SU-DHL-6 (cell line): ENCODE measurements around the gene NLRP6.

Source experiments
- H2AFZ ChIP-seq: fragments of 200-600 bp; sonication (generic); 2 replicates; pipeline ENCODE4 v1.6.1; 2014; ENCODE audit warnings: low read depth, mild to moderate bottlenecking, moderate library complexity, mixed read lengths, antibody characterized with exemption, low read length; ENCODE audit not compliant: severe bottlenecking
- H3F3A ChIP-seq: fragments of 200-600 bp; shearing (Covaris generic); 2 replicates; pipeline ENCODE4 v1.6.0; 2016; ENCODE audit warnings: antibody characterized with exemption, mild to moderate bottlenecking; ENCODE audit not compliant: insufficient read depth
- H3K27ac ChIP-seq: fragments of 200-600 bp; sonication (generic); 2 replicates; pipeline ENCODE4 v1.5.1; 2016; ENCODE audit warnings: low read depth, mild to moderate bottlenecking, low read length, moderate library complexity, mixed read lengths
- H3K27me3 ChIP-seq: fragments of 200-600 bp; sonication (generic), shearing (Covaris generic); 2 replicates; pipeline ENCODE4 v1.6.0; 2014; ENCODE audit warnings: mild to moderate bottlenecking, low read length
- H3K36me3 ChIP-seq: fragments of 200-600 bp; sonication (generic); 2 replicates; pipeline ENCODE4 v1.6.1; 2014; ENCODE audit warnings: mild to moderate bottlenecking, low read length, mixed read lengths
- H3K4me2 ChIP-seq: fragments of 300-600, 200-600 bp; shearing (Covaris generic), sonication (generic); 2 replicates; pipeline ENCODE4 v1.6.0; 2014; ENCODE audit warnings: low read length, low read depth, mild to moderate bottlenecking; ENCODE audit not compliant: poor library complexity, severe bottlenecking
- H3K4me3 ChIP-seq: fragments of 200-600 bp; sonication (generic); 2 replicates; pipeline ENCODE4 v1.5.1; 2014; ENCODE audit warnings: antibody characterized with exemption, low read length, mild to moderate bottlenecking, mixed read lengths; ENCODE audit not compliant: insufficient read depth, poor library complexity, severe bottlenecking
- H3K79me2 ChIP-seq: fragments of 200-600 bp; sonication (generic); 2 replicates; pipeline ENCODE4 v1.6.1; 2014; ENCODE audit warnings: mild to moderate bottlenecking, low read length, moderate library complexity; ENCODE audit not compliant: insufficient read depth
- H3K9ac ChIP-seq: fragments of 200-600 bp; sonication (generic); 2 replicates; pipeline ENCODE4 v1.7.0; 2014; ENCODE audit warnings: mild to moderate bottlenecking, low read length
- H3K9me2 ChIP-seq: fragments of 200-600 bp; sonication (generic); replicated peaks from 2 replicates; pipeline ENCODE4 v1.6.1; 2014; ENCODE audit warnings: low read length; ENCODE audit not compliant: insufficient read depth
- H3K9me3 ChIP-seq: fragments of 200-600 bp; sonication (generic); 2 replicates; pipeline ENCODE4 v1.6.1; 2014; ENCODE audit warnings: low read length, mixed read lengths; ENCODE audit not compliant: insufficient read depth
- H4K20me1 ChIP-seq: fragments of 200-600 bp; sonication (generic); 2 replicates; pipeline ENCODE4 v1.6.1; 2014; ENCODE audit warnings: low read depth, mild to moderate bottlenecking, antibody characterized with exemption, low read length, moderate library complexity, mixed read lengths
- EZH2phosphoT487 ChIP-seq: fragments of 200-600 bp; sonication (generic), shearing (Covaris generic); conservative IDR thresholded peaks from 2 replicates; pipeline ENCODE4 v1.6.1; 2018; ENCODE audit warnings: mild to moderate bottlenecking, antibody characterized with exemption, low read length, moderate library complexity, mixed read lengths
- TF ChIP-seq, protein P1 (sequence below): fragments of 200-600 bp; sonication (generic); IDR thresholded peaks from one replicate; pipeline ENCODE4 v1.5.1; 2017; ENCODE audit warnings: antibody characterized with exemption, mild to moderate bottlenecking, low read length, moderate library complexity; ENCODE audit not compliant: insufficient read depth, poor library complexity, severe bottlenecking

NLRP6 gene

GRCh38 chr11:259413-259812, 18.8 kb upstream of the NLRP6 start:
- H3F3A ChIP-seq, result peaks cover 10% of the 10 kb centered on the region
- H3K27me3 ChIP-seq, result no peaks in the 10 kb centered on the region
- no peaks in the 10 kb centered on the region for H3K36me3 ChIP-seq
- H3K4me3 ChIP-seq, result no peak overlapping the region
- H3K79me2 ChIP-seq, result no peaks in the 10 kb centered on the region
- H2AFZ ChIP-seq, result no peak overlapping the region
- no peak overlapping the region for H3K9ac ChIP-seq
- no peaks in the 10 kb centered on the region for H3K9me2 ChIP-seq
- H3K9me3 ChIP-seq, result no peaks in the 10 kb centered on the region
- H3K27ac ChIP-seq, result no peak overlapping the region
- no peak overlapping the region for H3K4me2 ChIP-seq
- H4K20me1 ChIP-seq, result no peaks in the 10 kb centered on the region
- TF ChIP-seq, protein P1, sequence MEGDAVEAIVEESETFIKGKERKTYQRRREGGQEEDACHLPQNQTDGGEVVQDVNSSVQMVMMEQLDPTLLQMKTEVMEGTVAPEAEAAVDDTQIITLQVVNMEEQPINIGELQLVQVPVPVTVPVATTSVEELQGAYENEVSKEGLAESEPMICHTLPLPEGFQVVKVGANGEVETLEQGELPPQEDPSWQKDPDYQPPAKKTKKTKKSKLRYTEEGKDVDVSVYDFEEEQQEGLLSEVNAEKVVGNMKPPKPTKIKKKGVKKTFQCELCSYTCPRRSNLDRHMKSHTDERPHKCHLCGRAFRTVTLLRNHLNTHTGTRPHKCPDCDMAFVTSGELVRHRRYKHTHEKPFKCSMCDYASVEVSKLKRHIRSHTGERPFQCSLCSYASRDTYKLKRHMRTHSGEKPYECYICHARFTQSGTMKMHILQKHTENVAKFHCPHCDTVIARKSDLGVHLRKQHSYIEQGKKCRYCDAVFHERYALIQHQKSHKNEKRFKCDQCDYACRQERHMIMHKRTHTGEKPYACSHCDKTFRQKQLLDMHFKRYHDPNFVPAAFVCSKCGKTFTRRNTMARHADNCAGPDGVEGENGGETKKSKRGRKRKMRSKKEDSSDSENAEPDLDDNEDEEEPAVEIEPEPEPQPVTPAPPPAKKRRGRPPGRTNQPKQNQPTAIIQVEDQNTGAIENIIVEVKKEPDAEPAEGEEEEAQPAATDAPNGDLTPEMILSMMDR, result no peak
- no peak for TF ChIP-seq EZH2phosphoT487

GRCh38 chr11:261624-262023, 16.6 kb upstream of the NLRP6 start:
- Histone ChIP-seq H3K4me2 (peak overlapping the region; percentile 21), H3K9me2 (no peaks in the 10 kb centered on the region), H4K20me1 (no peaks in the 10 kb centered on the region), H3K4me3 (no peak overlapping the region), H3K36me3 (no peaks in the 10 kb centered on the region), H3K79me2 (no peaks in the 10 kb centered on the region), H3K27ac (no peak overlapping the region), H2AFZ (no peak overlapping the region), H3K9me3 (no peaks in the 10 kb centered on the region), H3K9ac (no peak overlapping the region), H3F3A (peaks cover 13% of the 10 kb centered on the region), H3K27me3 (no peaks in the 10 kb centered on the region)
- TF ChIP-seq EZH2phosphoT487, result no peak
- TF ChIP-seq, protein P1, result no peak

- Histone ChIP-seq H2AFZ (no peak overlapping the region), H3K27ac (no peak overlapping the region), H3K9me3 (no peaks in the 10 kb centered on the region), H3K9me2 (no peaks in the 10 kb centered on the region), H3K79me2 (no peaks in the 10 kb centered on the region), H4K20me1 (no peaks in the 10 kb centered on the region), H3F3A (peaks cover 42% of the 10 kb centered on the region), H3K9ac (no peak overlapping the region), H3K4me2 (no peak overlapping the region), H3K4me3 (no peak overlapping the region), H3K27me3 (no peaks in the 10 kb centered on the region), H3K36me3 (no peaks in the 10 kb centered on the region)
- TF ChIP-seq, protein P1, result no peak
- TF ChIP-seq EZH2phosphoT487, result no peak
These were observed 11.3 kb upstream of the NLRP6 start for GRCh38 chr11:266676-267439.
